ENCODE results near the gene HGFAC.

GRCh38 chr4:3408793-3409330, 32.9 kb upstream of the HGFAC start:
- TF ChIP-seq CTCF (IDR thresholded peaks at IDR 0.05) (no peak), POLR2A (IDR thresholded peaks at IDR 0.05) (no peak)

Measured in esophagus squamous epithelium (tissue), 4 donors.